ELF-1 (cell line): ENCODE data around the gene ALPK3.

Source experiments
- DNase-seq: peaks from one replicate; pipeline ENCODE4 v3.0.0-alpha.2; 2016; ENCODE audit warnings: low read depth, low spot score

Gene ALPK3

GRCh38 chr15:84893607-84894006, 76.5 kb downstream of the ALPK3 start:
- no peak for DNase-seq

DNA sequence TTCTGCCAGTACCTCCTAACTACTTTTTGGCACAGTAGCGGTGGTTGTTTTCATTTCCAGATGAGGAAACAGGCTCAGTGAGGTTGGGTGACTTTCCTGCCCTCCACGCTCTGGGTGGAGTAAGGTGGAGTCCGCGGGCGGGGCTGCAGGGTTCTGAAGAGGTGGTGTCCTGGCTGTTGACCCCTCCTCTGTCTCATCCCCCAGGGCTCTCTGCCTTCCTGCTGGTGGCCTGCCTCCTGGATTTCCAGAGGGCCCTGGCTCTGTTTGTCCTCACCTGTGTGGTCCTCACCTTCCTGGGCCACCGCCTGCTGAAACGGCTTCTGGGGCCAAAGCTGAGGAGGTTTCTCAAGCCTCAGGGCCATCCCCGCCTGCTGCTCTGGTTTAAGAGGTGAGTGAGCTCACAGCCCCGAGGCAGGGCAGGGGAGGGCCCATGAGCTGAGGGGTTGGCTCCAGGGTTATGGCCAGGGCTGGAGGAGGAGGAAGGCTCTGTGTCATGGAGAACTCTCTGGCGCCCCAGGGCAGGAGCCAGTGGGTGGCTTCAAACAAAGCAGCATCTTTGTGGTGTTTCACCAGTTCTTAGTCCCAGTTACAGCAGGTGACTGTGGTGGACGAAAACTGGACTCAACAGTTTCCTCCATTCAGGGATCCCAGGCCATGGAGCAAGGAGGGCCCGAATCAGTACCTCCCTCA, 77.7 kb downstream of the ALPK3 start:
- peak; percentile 94 for DNase-seq

GRCh38 chr15:84898761-84899160, 81.6 kb downstream of the ALPK3 start:
- DNase-seq: peak; percentile 45

DNA sequence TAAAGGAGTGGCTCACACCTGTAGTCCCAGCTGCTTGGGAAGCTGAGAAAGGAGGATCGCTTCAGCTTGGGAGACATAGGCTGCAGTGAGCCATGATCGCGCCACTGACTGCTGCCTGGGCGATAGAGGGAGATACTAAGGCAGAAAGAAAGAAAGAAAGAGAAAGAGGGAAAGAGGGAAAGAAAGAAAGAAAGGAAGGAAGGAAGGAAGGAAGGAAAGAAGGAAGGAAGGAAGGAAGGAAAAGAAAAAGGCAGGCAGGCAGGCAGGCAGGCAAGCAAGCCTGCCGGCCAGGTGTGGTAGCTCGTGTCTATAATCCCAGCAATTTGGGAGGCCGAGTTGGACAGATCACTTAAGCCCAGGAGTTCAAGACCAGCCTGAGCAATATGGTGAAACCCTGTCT, 82.6 kb downstream of the ALPK3 start:
- DNase-seq: no peak

GRCh38 chr15:84901540-84901939, 84.4 kb downstream of the ALPK3 start:
- DNase-seq: no peak

GRCh38 chr15:84903751-84904150, 86.6 kb downstream of the ALPK3 start:
- DNase-seq: no peak

- no peak for DNase-seq
These were observed 87.3 kb downstream of the ALPK3 start for GRCh38 chr15:84904419-84904818.

DNA sequence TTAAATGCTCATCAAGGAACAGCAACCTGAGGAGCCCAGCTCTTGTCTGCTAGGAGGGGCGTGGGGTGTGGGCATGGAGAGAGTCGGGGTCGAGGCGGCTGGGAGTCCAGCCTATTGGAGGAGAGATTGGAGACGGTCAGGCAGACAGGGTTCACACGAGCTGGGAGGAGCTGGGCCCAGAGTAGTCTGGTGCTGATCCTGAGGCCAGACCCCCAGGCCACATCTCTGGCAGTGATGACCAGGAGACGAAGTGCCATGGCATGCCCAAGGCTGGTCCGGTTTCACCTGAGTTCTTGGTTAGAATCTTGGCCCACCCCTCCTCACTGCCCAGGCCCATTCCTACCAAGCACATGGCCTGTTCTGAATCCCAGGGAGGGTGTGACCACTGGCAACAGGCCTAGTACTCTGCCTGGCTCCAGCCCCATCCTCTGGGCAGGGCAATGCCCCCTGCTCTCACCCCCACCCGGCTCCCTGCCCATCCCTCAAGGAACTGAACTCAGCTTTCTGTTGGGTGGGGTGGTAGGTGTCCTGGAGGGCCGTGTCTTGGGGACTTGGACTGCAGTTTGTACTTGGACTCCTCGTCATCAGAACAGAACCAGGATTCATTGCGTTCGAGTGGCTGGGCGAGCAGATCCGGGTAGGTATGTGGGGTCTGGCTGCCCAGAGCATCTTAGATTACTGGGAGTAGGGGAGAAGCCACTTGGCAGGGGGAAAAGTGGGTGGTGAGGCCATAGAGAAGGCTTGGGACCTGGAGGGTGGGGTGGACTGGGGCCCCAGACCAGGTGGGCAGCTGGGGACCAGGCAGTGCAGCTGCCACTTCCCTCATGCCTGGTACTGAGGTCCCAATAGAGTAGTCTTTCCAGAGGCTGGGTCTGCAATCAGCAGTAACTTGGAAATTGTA, 88.1 kb downstream of the ALPK3 start:
- DNase-seq: no peak

- no peak for DNase-seq
These were observed 90.6 kb downstream of the ALPK3 start for GRCh38 chr15:84907731-84908130.

GRCh38 chr15:84908564-84908963, 91.4 kb downstream of the ALPK3 start:
- DNase-seq: peak; percentile 37

DNA sequence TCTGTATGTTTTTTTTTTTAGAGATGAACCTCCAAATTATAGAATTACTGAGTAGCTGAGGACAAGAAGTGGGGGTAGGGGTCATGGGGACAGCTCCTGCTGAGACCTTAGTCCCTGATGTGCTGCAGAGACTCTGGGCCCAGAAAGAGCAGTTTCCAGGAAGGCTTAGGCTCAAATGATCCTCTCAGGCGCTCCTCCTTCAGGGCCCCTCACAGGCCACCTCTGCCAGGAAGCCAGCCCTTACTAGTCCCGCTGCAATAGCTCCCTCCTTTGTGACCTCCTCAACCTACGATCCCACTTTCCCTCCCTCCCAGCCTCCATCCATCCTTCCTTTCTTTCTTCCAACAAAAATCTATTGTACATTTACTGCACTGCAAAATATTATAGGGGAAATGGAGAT, 91.9 kb downstream of the ALPK3 start:
- DNase-seq: no peak

- DNase-seq: no peak
These were observed 92.6 kb downstream of the ALPK3 start for GRCh38 chr15:84909782-84910181.

DNA sequence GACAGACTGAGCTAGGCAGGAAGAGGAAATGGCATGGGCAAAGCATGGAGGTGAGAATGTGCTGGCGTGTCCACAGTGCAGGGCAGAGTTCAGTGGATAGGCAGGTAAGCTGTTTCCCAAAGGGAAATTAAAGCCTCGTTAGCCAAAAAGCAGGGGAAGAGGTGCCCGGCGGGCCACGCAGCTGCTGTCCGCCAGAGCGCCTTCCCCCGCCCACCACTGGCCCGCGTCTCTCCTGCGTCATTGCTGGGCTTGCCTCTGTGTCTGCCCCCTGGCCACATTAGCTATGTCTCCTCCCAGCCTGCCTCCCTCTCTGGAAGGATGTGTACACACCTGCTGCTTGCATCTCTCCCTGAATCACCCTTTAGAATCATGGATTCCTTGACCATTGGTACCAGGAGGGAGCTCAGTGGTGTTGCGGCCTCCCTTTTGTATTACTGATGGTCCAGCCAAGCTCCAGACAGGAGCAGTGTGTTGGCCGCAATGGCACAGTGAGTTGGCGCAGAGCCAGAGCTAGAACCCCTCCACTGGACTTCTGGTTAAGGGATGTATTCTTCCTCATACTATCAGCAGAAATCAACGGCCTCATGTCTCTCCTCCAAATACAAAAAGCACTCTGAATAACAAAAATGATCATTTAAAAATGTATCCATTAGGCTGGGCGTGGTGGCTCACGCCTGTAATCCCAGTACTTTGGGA, 93.9 kb downstream of the ALPK3 start:
- DNase-seq: peak; percentile 65

DNA sequence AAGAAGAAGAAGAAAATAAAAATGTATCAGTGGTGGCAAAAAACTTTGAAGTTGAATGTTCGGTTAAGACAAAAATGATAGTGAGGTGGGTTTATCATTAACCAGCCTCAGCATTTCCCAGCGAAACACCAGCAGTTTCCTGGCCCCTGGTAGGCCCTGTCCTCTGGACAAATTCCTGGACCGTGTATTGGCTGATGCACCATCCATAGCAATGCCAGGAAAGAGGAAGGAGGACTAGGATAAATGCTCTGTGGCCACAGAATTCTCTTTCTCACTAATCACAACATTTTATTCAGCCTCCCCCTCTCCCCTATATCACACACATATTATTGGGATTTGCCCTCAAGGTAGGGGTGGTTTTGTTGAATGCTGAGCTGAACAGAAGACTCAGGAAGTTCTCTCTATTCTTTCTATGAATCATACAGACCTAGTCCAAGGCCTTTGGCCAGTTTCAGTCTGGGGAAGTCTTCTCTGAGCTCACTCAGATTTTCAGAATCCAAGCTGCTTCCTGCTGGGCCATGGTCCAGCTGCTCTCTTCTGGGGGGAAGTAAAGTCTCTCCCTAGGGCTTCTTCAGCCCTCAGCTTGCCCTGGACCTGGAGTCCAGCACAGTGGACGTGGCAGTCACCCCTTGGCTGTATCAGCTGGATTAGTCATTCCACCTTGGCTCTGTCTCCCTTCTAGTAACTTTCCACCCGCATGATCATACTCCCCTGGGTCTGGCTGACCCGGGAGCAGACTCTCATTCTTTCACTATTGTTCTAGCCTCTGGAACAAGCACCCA, 94.9 kb downstream of the ALPK3 start:
- DNase-seq: no peak

DNA sequence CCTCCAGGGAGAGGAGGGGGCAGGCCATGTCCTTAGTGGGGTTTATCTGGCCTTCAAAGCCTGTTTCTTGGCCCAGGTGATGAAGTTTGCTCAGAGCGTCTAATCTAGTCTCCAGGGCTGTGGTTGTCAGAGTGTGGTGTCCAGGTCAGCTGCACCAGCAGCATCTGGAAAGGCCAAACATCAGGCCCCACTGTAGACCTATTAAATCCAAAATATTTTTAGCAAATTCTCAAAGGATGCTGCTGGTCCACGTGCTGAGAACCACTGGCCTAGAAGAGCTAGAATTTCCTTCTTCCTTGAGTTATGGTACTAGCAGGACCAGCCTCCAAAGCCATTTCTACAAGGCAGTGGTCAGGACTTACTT, 96.2 kb downstream of the ALPK3 start:
- no peak for DNase-seq

GRCh38 chr15:84914351-84914750, 97.2 kb downstream of the ALPK3 start:
- no peak for DNase-seq

- peak; percentile 97 for DNase-seq
These were observed 97.9 kb downstream of the ALPK3 start for GRCh38 chr15:84914909-84915605.

DNA sequence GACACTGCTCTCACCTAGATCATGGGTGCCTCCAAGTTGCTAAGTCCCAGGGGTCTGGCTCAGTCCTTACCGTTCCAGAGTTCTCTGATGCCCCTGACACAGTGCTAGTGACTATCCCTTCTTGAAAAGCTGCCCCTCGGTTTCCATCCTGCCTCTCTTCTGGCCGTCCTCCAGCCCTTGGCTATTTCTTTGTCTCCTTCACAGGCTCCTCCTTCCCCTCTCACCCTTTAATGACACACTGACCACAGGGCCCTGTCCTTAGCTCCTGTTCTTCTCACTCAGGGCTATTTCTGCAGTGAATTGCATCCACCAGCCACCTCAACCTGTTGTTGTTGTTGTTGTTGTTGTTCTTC, 98.4 kb downstream of the ALPK3 start:
- no peak for DNase-seq

DNA sequence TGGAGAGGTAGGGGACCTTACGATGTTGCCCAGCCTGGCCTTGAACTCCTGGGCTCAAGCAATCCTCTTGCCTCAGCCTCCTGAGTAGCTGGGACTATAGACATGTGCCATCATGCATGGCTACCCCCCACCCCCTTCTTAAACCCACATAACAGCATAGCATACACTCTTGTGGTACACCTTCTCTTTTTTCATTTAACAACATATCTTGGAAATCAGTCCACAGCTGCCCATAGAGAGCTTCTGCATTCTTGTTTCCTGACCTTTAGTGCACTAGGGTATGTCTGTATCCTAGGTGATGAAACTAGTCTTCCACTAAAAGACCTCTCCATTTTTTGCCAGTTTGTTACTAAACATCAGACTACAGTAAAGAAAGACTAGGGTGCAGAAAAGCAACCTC, 100.3 kb downstream of the ALPK3 start:
- DNase-seq: no peak

- no peak for DNase-seq
These were observed 102.0 kb downstream of the ALPK3 start for GRCh38 chr15:84919106-84919667.

- no peak for DNase-seq
These were observed 104.0 kb downstream of the ALPK3 start for GRCh38 chr15:84921121-84921520.
